CD4-positive, CD25-positive, alpha-beta regulatory T cell (primary cell): Measurements from ENCODE around the gene ZSWIM5. TPM values are rescaled to one million over a fixed set of nuclear protein-coding genes. Genes with fewer than 3 reads are reported as not detected.

Experiments
- ATAC-seq, 2 donors: fragments of 150-1000 bp; cut with Tn5 transposase; one replicate each; pipeline ENCODE4 v1.10.0; 2021; ENCODE audit warnings: low read depth in 2 of 2, moderate number of reproducible peaks in 2 of 2, moderate library complexity in 1 of 2
- DNase-seq, 3 donors: peaks; one replicate each; pipeline versions ENCODE4 v3.0.0 to v3.0.0-alpha.2; 2012 to 2022; ENCODE audit warnings: mixed read lengths in 1 of 3
- H3K27ac ChIP-seq: one replicate; pipeline ENCODE4 v1.7.0; 2013; ENCODE audit warnings: mild to moderate bottlenecking, low read length; ENCODE audit not compliant: insufficient read depth, poor library complexity, severe bottlenecking
- H3K27me3 ChIP-seq: one replicate; pipeline ENCODE4 v1.7.0; 2013; ENCODE audit warnings: low read length; ENCODE audit not compliant: control insufficient read depth, insufficient read depth
- H3K36me3 ChIP-seq: one replicate; pipeline ENCODE4 v1.7.0; 2013; ENCODE audit warnings: mild to moderate bottlenecking, low read length, moderate library complexity; ENCODE audit not compliant: control insufficient read depth, insufficient read depth
- H3K4me1 ChIP-seq: 2 replicates; pipeline ENCODE4 v1.7.0; 2013; ENCODE audit warnings: mild to moderate bottlenecking, low read length; ENCODE audit not compliant: insufficient read depth, control insufficient read depth, poor library complexity, severe bottlenecking
- H3K4me3 ChIP-seq: one replicate; pipeline ENCODE4 v1.7.0; 2013; ENCODE audit warnings: low read depth, mild to moderate bottlenecking, low read length, moderate library complexity
- H3K9me3 ChIP-seq, 2 experiments: 1 replicate in 1 of 2; 2 replicates in 1 of 2; pipeline ENCODE4 v1.7.0; 2013; ENCODE audit warnings: low read length in 2 of 2, mild to moderate bottlenecking in 1 of 2, moderate library complexity in 1 of 2; ENCODE audit not compliant: control insufficient read depth in 2 of 2
- H3K27ac Mint-ChIP-seq, 3 donors: one replicate each; pipeline ENCODE4 v1.8.0; 2020 to 2022; ENCODE audit warnings: mild to moderate bottlenecking in 3 of 3, mixed read lengths in 3 of 3, moderate library complexity in 2 of 3
- H3K27me3 Mint-ChIP-seq: one replicate; pipeline ENCODE4 v1.8.0; 2022; ENCODE audit warnings: mild to moderate bottlenecking, mixed read lengths
- H3K36me3 Mint-ChIP-seq: one replicate; pipeline ENCODE4 v1.8.0; 2020; ENCODE audit warnings: mixed read lengths
- H3K4me1 Mint-ChIP-seq, 4 donors: one replicate each; pipeline ENCODE4 v1.8.0; 2020 to 2022; ENCODE audit warnings: mixed read lengths in 4 of 4, mild to moderate bottlenecking in 1 of 4
- H3K4me3 Mint-ChIP-seq, 4 donors: one replicate each; pipeline ENCODE4 v1.8.0; 2020 to 2022; ENCODE audit warnings: mild to moderate bottlenecking in 4 of 4, mixed read lengths in 4 of 4, moderate library complexity in 3 of 4
- H3K9me3 Mint-ChIP-seq, 7 donors: one replicate each; pipeline ENCODE4 v1.8.0; 2020 to 2022; ENCODE audit warnings: mixed read lengths in 7 of 7, mild to moderate bottlenecking in 3 of 7, moderate library complexity in 2 of 7
- polyA plus RNA-seq, 4 donors: library from polyadenylated mRNA; unstranded; fragments of 300-500 nt; fragmentation: Illumina TruSeq; gene quantifications; one replicate each; pipeline ENCODE4 v1.2.3, GENCODE V29; 2021
- total RNA-seq: library from RNA; stranded (reverse); gene quantifications from one replicate; pipeline ENCODE4 v1.2.3, GENCODE V29; 2022

Gene ZSWIM5
- total and polyA plus RNA-seq, 5 donors from 2014 or later: 0.09 to 0.23 (median 0.10) TPM; not detected in 1

GRCh38 chr1:45216200-45216541 is 9.8 kb upstream of the ZSWIM5 start:
- no peak overlapping the region for H3K4me3 ChIP-seq
- Mint-ChIP-seq H3K4me3 (no peak overlapping the region), H3K27ac (no peak overlapping the region), H3K9me3 (peaks cover 0 to 7% (median 0%) of the 10 kb centered on the region in 7 donors), H3K36me3 (no peaks in the 10 kb centered on the region), H3K4me1 (no peaks in the 10 kb centered on the region), H3K27me3 (peaks cover 4% of the 10 kb centered on the region)
- no peak for ATAC-seq
- H3K27me3 ChIP-seq: peaks cover 9% of the 10 kb centered on the region
- no peak for DNase-seq
- no peaks in the 10 kb centered on the region for H3K9me3 ChIP-seq
- no peaks in the 10 kb centered on the region for H3K36me3 ChIP-seq
- no peaks in the 10 kb centered on the region for H3K4me1 ChIP-seq
- H3K27ac ChIP-seq: no peak overlapping the region

- Mint-ChIP-seq H3K36me3 (no peaks in the 10 kb centered on the region), H3K4me1 (no peaks in the 10 kb centered on the region), H3K9me3 (peaks cover 0 to 7% (median 0%) of the 10 kb centered on the region in 7 donors), H3K27me3 (peaks cover 4% of the 10 kb centered on the region), H3K4me3 (no peak overlapping the region), H3K27ac (no peak overlapping the region)
- H3K9me3 ChIP-seq: no peaks in the 10 kb centered on the region
- no peak for DNase-seq
- no peak overlapping the region for H3K4me3 ChIP-seq
- no peaks in the 10 kb centered on the region for H3K36me3 ChIP-seq
- no peak overlapping the region for H3K27ac ChIP-seq
- no peak for ATAC-seq
- no peaks in the 10 kb centered on the region for H3K4me1 ChIP-seq
- H3K27me3 ChIP-seq: peaks cover 9% of the 10 kb centered on the region
Observed at GRCh38 chr1:45215485-45216199, 9.2 kb upstream of the ZSWIM5 start.

GRCh38 chr1:45213892-45214291 is 7.5 kb upstream of the ZSWIM5 start:
- no peak overlapping the region for H3K4me3 Mint-ChIP-seq
- ATAC-seq (no peak), DNase-seq (no peak)
- Histone ChIP-seq H3K27me3 (peaks cover 16% of the 10 kb centered on the region), H3K4me3 (no peak overlapping the region), H3K27ac (no peak overlapping the region), H3K36me3 (no peaks in the 10 kb centered on the region), H3K4me1 (no peaks in the 10 kb centered on the region), H3K9me3 (no peaks in the 10 kb centered on the region)
- peaks cover 0 to 7% (median 0%) of the 10 kb centered on the region in 7 donors for H3K9me3 Mint-ChIP-seq
- H3K27me3 Mint-ChIP-seq: peaks cover 14% of the 10 kb centered on the region
- no peaks in the 10 kb centered on the region for H3K4me1 Mint-ChIP-seq
- no peak overlapping the region for H3K27ac Mint-ChIP-seq
- H3K36me3 Mint-ChIP-seq: no peaks in the 10 kb centered on the region

GRCh38 chr1:45211076-45211475 is 4.7 kb upstream of the ZSWIM5 start:
- no peak overlapping the region for H3K4me3 ChIP-seq
- no peaks in the 10 kb centered on the region for H3K36me3 Mint-ChIP-seq
- peaks cover 35% of the 10 kb centered on the region for H3K27me3 Mint-ChIP-seq

GRCh38 chr1:45206808-45207623 is 611 bp upstream of the ZSWIM5 start:
- DNase-seq (no peak), ATAC-seq (peak in 1 of 2 donors; percentile 6)
- Mint-ChIP-seq H3K4me3 (peak overlapping the region; percentile 82 to 95 (median 90)), H3K4me1 (peaks cover 7 to 19% (median 14%) of the 10 kb centered on the region in 4 donors), H3K9me3 (peaks cover 0 to 3% (median 0%) of the 10 kb centered on the region in 7 donors), H3K27me3 (peaks cover 67% of the 10 kb centered on the region), H3K36me3 (no peaks in the 10 kb centered on the region), H3K27ac (peak overlapping the region; percentile 48 to 87 (median 60))
- peak overlapping the region; percentile 69 for H3K4me3 ChIP-seq
- H3K4me1 ChIP-seq: peaks cover 11% of the 10 kb centered on the region
- no peaks in the 10 kb centered on the region for H3K36me3 ChIP-seq
- no peaks in the 10 kb centered on the region for H3K9me3 ChIP-seq
- peaks cover 37% of the 10 kb centered on the region for H3K27me3 ChIP-seq
- no peak overlapping the region for H3K27ac ChIP-seq

More at GRCh38 chr1:45211076-45211475, 4.7 kb upstream of the ZSWIM5 start:
- Mint-ChIP-seq H3K4me1 (peaks cover 7 to 11% (median 9%) of the 10 kb centered on the region in 4 donors), H3K4me3 (no peak overlapping the region), H3K27ac (no peak overlapping the region), H3K9me3 (peaks cover 0 to 4% (median 0%) of the 10 kb centered on the region in 7 donors)
- no peak for ATAC-seq
- H3K36me3 ChIP-seq: no peaks in the 10 kb centered on the region
- H3K9me3 ChIP-seq: no peaks in the 10 kb centered on the region
- peaks cover 24% of the 10 kb centered on the region for H3K27me3 ChIP-seq
- no peak overlapping the region for H3K27ac ChIP-seq
- peaks cover 7% of the 10 kb centered on the region for H3K4me1 ChIP-seq
- DNase-seq: no peak

- Mint-ChIP-seq H3K27ac (peak overlapping the region; percentile 15 to 99 (median 39)), H3K36me3 (no peaks in the 10 kb centered on the region), H3K27me3 (peaks cover 74% of the 10 kb centered on the region), H3K4me1 (peaks cover 7 to 19% (median 14%) of the 10 kb centered on the region in 4 donors), H3K4me3 (peak overlapping the region; percentile 78 to 97 (median 92)), H3K9me3 (peaks cover 0 to 3% (median 0%) of the 10 kb centered on the region in 7 donors)
- Histone ChIP-seq H3K27ac (no peak overlapping the region), H3K4me3 (peak overlapping the region; percentile 50), H3K4me1 (peaks cover 11% of the 10 kb centered on the region), H3K9me3 (no peaks in the 10 kb centered on the region), H3K27me3 (peaks cover 42% of the 10 kb centered on the region), H3K36me3 (no peaks in the 10 kb centered on the region)
- no peak for ATAC-seq
- DNase-seq: no peak
Observed at GRCh38 chr1:45205011-45205909, 1.1 kb downstream of the ZSWIM5 start.

GRCh38 chr1:45200906-45201500 is 5.4 kb downstream of the ZSWIM5 start:
- DNase-seq: no peak
- Mint-ChIP-seq H3K4me3 (no peak overlapping the region), H3K27me3 (peaks cover 56% of the 10 kb centered on the region), H3K9me3 (peaks cover 0 to 6% (median 0%) of the 10 kb centered on the region in 7 donors), H3K4me1 (peaks cover 0 to 8% (median 6%) of the 10 kb centered on the region in 4 donors), H3K27ac (peak overlapping the region in 1 of 3 donors; percentile 14), H3K36me3 (no peaks in the 10 kb centered on the region)
- ATAC-seq: no peak
- H3K4me1 ChIP-seq: peaks cover 4% of the 10 kb centered on the region
- no peaks in the 10 kb centered on the region for H3K9me3 ChIP-seq
- no peak overlapping the region for H3K27ac ChIP-seq
- H3K27me3 ChIP-seq: peaks cover 18% of the 10 kb centered on the region
- H3K36me3 ChIP-seq: no peaks in the 10 kb centered on the region
- no peak overlapping the region for H3K4me3 ChIP-seq
